Panc1 (cell line): ENCODE results near the gene HYAL3. TPM values are rescaled to one million over a fixed set of nuclear protein-coding genes. Genes with fewer than 3 reads are reported as not detected.

Experiments
- ATAC-seq: fragments of 200-7000 bp; cut with Tn5 transposase; 2 replicates; pipeline ENCODE4 v1.9.1; 2020; ENCODE audit warnings: mild to moderate bottlenecking, moderate library complexity
- BruUV-seq: library from RNA; stranded (reverse); fragments of 400-500 nt; replicated peaks from 2 replicates; lab custom pipeline; 2021; lab: Mats Ljungman, UMichigan
- CTCF ChIA-PET: fragments of 300-600 bp; sonication (Branson Sonifier 250); formaldehyde crosslinking; loops from one replicate; lab custom pipeline; 2022; ENCODE audit warnings: antibody characterized with exemption; lab: Charles Lee
- POLR2A ChIA-PET: fragments of 300-600 bp; sonication (Branson Sonifier 250); formaldehyde crosslinking; loops from one replicate; lab custom pipeline; 2022; ENCODE audit warnings: antibody characterized with exemption; lab: Charles Lee
- DNase-seq: peaks from one replicate; pipeline ENCODE4 v3.0.0-alpha.2; 2010; ENCODE audit warnings: low read depth, low spot score
- H3K27ac ChIP-seq: 2 replicates; pipeline ENCODE4 v1.5.1; 2011; ENCODE audit warnings: mild to moderate bottlenecking, low read length, inconsistent platforms
- H3K27me3 ChIP-seq: fragments of 200-500 bp; sonication (Bioruptor generic); 2 replicates; pipeline ENCODE4 v1.6.0; 2014; ENCODE audit warnings: low read length, inconsistent platforms; ENCODE audit not compliant: control insufficient read depth, insufficient read depth
- H3K36me3 ChIP-seq: fragments of 200-500 bp; sonication (Bioruptor generic); 2 replicates; pipeline ENCODE4 v1.5.1; 2014; ENCODE audit warnings: inconsistent platforms, mild to moderate bottlenecking, low read length, moderate library complexity; ENCODE audit not compliant: control insufficient read depth, insufficient read depth
- H3K4me1 ChIP-seq: 2 replicates; pipeline ENCODE4 v1.5.1; 2011; ENCODE audit warnings: inconsistent platforms, mild to moderate bottlenecking, low read length, moderate library complexity; ENCODE audit not compliant: control insufficient read depth, insufficient read depth
- H3K4me3 ChIP-seq, 2 experiments: 2 replicates each; pipeline ENCODE4 v1.5.1; 2011 to 2012; ENCODE audit warnings: low read depth in 2 of 2, low read length in 2 of 2, mild to moderate bottlenecking in 2 of 2, inconsistent platforms in 1 of 2, moderate library complexity in 1 of 2
- H3K9me3 ChIP-seq: fragments of 200-500 bp; sonication (Bioruptor generic); 2 replicates; pipeline ENCODE4 v1.5.1; 2014; ENCODE audit warnings: low read depth, mild to moderate bottlenecking, inconsistent platforms, low read length, moderate library complexity; ENCODE audit not compliant: control insufficient read depth, insufficient read depth
- CTCF ChIP-seq: fragments of 450-650 bp; IDR thresholded peaks from 2 replicates; pipeline ENCODE4 v1.5.1; 2017; ENCODE audit warnings: mild to moderate bottlenecking
- POLR2AphosphoS5 ChIP-seq: IDR thresholded peaks from 2 replicates; pipeline ENCODE4 v1.6.1; 2012; ENCODE audit warnings: mild to moderate bottlenecking, low read depth, low read length, moderate library complexity
- SIN3A ChIP-seq: IDR thresholded peaks from 2 replicates; pipeline ENCODE4 v1.6.1; 2012; ENCODE audit warnings: low read depth, mild to moderate bottlenecking, low read length, moderate library complexity, borderline replicate concordance; ENCODE audit not compliant: insufficient read depth
- TCF7L2 ChIP-seq: IDR thresholded peaks from 2 replicates; pipeline ENCODE4 v1.6.1; 2011; ENCODE audit warnings: mild to moderate bottlenecking, low read depth, low read length, inconsistent platforms
- in situ Hi-C: cut with HindIII; loops from 2 replicates; pipeline ENCODE4 v1.10.0; 2016; ENCODE audit warnings: low sequenced_read_pairs, low pct_unique_long_range_greater_than_20kb
- intact Hi-C: fragments of 100-400 bp; cut with micrococcal nuclease; formaldehyde crosslinking; loops from one replicate; pipeline ENCODE4 v1.10.0; 2022; ENCODE audit not compliant: unreplicated experiment
- total RNA-seq: library from RNA; stranded (reverse); gene quantifications from one replicate; pipeline ENCODE4 v1.2.1, GENCODE V29; 2021; ENCODE audit not compliant: unreplicated experiment
- TF ChIP-seq, protein P1 (sequence below), 2 experiments: IDR thresholded peaks; 2 replicates each; pipeline ENCODE4 v1.6.1; 2011 to 2012; ENCODE audit warnings: low read depth in 2 of 2, control low read depth in 1 of 2, low read length in 1 of 2, mild to moderate bottlenecking in 1 of 2, moderate library complexity in 1 of 2; ENCODE audit not compliant: insufficient read depth in 1 of 2

HYAL3 gene
- total RNA-seq, 1 experiment from 2014 or later: 3.9 TPM

GRCh38 chr3:50300681-50301254, 1.6 kb upstream of the HYAL3 start:
- no peak for DNase-seq
- ChIA-PET POLR2A (no interaction called here), CTCF (interaction anchor here (0.6 kb wide), 1 partner anchor 101 kb away, joined by 6 read pairs; no protein-coding TSS in a partner anchor)
- no TSS peak for BruUV-seq
- TF ChIP-seq POLR2AphosphoS5 (no peak), CTCF (no peak), TCF7L2 (no peak), SIN3A (no peak)
- TF ChIP-seq, protein P1, sequence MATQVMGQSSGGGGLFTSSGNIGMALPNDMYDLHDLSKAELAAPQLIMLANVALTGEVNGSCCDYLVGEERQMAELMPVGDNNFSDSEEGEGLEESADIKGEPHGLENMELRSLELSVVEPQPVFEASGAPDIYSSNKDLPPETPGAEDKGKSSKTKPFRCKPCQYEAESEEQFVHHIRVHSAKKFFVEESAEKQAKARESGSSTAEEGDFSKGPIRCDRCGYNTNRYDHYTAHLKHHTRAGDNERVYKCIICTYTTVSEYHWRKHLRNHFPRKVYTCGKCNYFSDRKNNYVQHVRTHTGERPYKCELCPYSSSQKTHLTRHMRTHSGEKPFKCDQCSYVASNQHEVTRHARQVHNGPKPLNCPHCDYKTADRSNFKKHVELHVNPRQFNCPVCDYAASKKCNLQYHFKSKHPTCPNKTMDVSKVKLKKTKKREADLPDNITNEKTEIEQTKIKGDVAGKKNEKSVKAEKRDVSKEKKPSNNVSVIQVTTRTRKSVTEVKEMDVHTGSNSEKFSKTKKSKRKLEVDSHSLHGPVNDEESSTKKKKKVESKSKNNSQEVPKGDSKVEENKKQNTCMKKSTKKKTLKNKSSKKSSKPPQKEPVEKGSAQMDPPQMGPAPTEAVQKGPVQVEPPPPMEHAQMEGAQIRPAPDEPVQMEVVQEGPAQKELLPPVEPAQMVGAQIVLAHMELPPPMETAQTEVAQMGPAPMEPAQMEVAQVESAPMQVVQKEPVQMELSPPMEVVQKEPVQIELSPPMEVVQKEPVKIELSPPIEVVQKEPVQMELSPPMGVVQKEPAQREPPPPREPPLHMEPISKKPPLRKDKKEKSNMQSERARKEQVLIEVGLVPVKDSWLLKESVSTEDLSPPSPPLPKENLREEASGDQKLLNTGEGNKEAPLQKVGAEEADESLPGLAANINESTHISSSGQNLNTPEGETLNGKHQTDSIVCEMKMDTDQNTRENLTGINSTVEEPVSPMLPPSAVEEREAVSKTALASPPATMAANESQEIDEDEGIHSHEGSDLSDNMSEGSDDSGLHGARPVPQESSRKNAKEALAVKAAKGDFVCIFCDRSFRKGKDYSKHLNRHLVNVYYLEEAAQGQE (IDR thresholded peaks at IDR 0.05; ENCODE audit: insufficient read depth in 1 of 2, low read depth in 2 of 2, low read length in 1 of 2): no peak
- H3K27me3 ChIP-seq: no peaks in the 10 kb centered on the region
- peaks cover 4% of the 10 kb centered on the region for H3K4me1 ChIP-seq
- intact Hi-C loops: no loop called here
- in situ Hi-C loops: no loop called here
- no peak overlapping the region for H3K27ac ChIP-seq
- H3K4me3 ChIP-seq: no peak overlapping the region
- H3K36me3 ChIP-seq: no peaks in the 10 kb centered on the region
- H3K9me3 ChIP-seq: no peaks in the 10 kb centered on the region
- ATAC-seq: no peak

DNA sequence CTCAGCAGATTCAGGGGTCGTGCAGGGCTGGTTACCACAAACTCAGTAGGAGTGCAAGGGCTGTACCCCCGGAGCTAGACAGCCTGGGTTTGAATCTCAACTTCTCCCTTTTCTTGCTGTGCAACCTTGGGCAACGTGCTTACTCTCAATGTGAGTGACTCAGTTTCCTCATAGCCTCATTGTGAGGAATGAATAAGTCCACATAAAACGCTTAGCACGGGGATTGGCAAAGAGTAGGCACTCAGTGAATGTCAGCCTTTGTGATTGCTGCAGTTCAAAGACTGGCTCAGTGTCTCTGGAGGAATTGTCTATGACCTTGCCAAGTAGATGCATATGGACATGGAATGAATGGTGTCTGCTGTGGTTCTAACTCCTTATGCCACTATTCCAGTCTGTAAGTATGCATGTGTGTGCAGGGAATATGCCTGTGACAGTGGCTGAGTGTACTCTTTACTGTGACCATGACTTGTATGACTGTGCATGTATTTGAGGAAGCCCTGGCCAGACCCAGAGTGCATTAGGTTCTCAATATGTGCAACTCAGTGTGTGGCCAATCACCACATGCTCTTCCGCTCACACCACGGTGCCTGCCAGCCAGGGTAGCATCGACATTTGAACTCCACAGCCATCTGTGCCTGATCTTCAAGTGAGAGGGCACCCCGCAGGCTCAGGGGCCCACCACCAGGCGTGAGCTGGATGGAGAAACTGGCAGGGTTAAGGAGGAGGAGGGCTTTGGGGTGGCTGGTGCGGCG, 900 bp upstream of the HYAL3 start:
- no peaks in the 10 kb centered on the region for H3K27me3 ChIP-seq
- intact Hi-C loops: no loop called here
- POLR2A ChIA-PET: interaction anchor here (0.6 kb wide), 2 partner anchors 63 to 370 kb away, joined by 6 to 10 read pairs; no protein-coding TSS in a partner anchor
- peaks cover 4% of the 10 kb centered on the region for H3K4me1 ChIP-seq
- peak overlapping the region; percentile 63 to 65 for H3K4me3 ChIP-seq
- in situ Hi-C loops: no loop called here
- no peaks in the 10 kb centered on the region for H3K9me3 ChIP-seq
- TF ChIP-seq, protein P1 (IDR thresholded peaks at IDR 0.05; ENCODE audit: insufficient read depth in 1 of 2, low read depth in 2 of 2, low read length in 1 of 2): no peak
- no peak for TF ChIP-seq SIN3A
- TF ChIP-seq POLR2AphosphoS5: no peak
- no peak for TF ChIP-seq TCF7L2
- TF ChIP-seq CTCF: no peak
- DNase-seq: no peak
- BruUV-seq: TSS peak; percentile 80
- peak overlapping the region; percentile 79 for H3K27ac ChIP-seq
- H3K36me3 ChIP-seq: no peaks in the 10 kb centered on the region
- CTCF ChIA-PET: interaction anchor here (0.6 to 0.7 kb wide), 3 partner anchors 25 to 1202 kb away, joined by 4 to 6 read pairs (median 4); no protein-coding TSS in a partner anchor
- ATAC-seq: no peak
